IMR-90 (cell line): ENCODE data around the gene ODAD3.

Experiments used
- MAZ ChIP-seq: IDR thresholded peaks from 2 replicates; pipeline ENCODE4 v1.6.1; 2012; ENCODE audit warnings: low read depth, mild to moderate bottlenecking, low read length, improper control_type of control experiment, moderate library complexity, borderline replicate concordance
- RAD21 ChIP-seq: IDR thresholded peaks from 2 replicates; pipeline ENCODE4 v1.6.1; 2012; ENCODE audit warnings: low read length, improper control_type of control experiment
- USF2 ChIP-seq: fragments of 150-350 bp; IDR thresholded peaks from 2 replicates; pipeline ENCODE4 v1.6.1; 2017; ENCODE audit warnings: mild to moderate bottlenecking, antibody characterized with exemption, low read length, low read depth
- TF ChIP-seq, protein P1 (sequence below): conservative IDR thresholded peaks from 2 replicates; pipeline ENCODE4 v1.5.1; 2012; ENCODE audit warnings: mild to moderate bottlenecking, low read depth, low read length, improper control_type of control experiment

- TF ChIP-seq, protein P1, sequence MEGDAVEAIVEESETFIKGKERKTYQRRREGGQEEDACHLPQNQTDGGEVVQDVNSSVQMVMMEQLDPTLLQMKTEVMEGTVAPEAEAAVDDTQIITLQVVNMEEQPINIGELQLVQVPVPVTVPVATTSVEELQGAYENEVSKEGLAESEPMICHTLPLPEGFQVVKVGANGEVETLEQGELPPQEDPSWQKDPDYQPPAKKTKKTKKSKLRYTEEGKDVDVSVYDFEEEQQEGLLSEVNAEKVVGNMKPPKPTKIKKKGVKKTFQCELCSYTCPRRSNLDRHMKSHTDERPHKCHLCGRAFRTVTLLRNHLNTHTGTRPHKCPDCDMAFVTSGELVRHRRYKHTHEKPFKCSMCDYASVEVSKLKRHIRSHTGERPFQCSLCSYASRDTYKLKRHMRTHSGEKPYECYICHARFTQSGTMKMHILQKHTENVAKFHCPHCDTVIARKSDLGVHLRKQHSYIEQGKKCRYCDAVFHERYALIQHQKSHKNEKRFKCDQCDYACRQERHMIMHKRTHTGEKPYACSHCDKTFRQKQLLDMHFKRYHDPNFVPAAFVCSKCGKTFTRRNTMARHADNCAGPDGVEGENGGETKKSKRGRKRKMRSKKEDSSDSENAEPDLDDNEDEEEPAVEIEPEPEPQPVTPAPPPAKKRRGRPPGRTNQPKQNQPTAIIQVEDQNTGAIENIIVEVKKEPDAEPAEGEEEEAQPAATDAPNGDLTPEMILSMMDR, result no peak
- no peak for TF ChIP-seq MAZ
- TF ChIP-seq RAD21, result no peak
- TF ChIP-seq USF2, result no peak
Observed at GRCh38 chr19:11401808-11402543, 32.9 kb downstream of the ODAD3 start.
